Erythroblast (primary cell): ENCODE data around the gene TMEM209.

Experiments used
- GATA1 ChIP-seq: IDR thresholded peaks from 2 replicates; pipeline ENCODE4 v1.6.1; 2011; ENCODE audit warnings: low read depth, mild to moderate bottlenecking, control low read depth, low read length, moderate library complexity
- POLR2A ChIP-seq: IDR thresholded peaks from 2 replicates; pipeline ENCODE4 v1.6.1; 2011; ENCODE audit warnings: mild to moderate bottlenecking, low read length

DNA sequence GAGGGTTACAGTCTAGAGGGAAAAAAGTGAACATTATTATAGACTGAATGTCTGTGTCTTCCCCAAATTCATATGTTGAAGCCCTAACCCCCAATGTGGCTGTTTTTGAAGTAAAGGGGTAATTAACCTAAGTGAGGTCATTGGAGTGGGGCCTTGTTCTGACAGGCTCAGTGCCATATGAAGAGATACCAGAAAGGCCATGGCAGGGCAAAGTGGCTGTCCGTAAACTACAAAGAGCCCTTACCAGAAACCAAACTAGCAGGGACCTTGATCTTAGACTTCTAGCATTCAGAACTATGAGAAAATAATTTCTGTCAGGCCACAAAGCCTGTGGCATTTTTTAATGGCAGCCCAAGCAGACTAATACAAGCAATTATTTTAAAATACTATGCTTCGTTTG lies 8.7 kb downstream of the TMEM209 start:
- TF ChIP-seq POLR2A = no peak
- TF ChIP-seq GATA1 = no peak
